Ramos (cell line): ENCODE data around the gene PPOX.

Experiments used
- in situ Hi-C: fragments of 300-500 bp; cut with MboI; formaldehyde crosslinking; loops from one replicate; pipeline ENCODE4 v1.14.3; 2022; ENCODE audit warnings: low sequenced_read_pairs; ENCODE audit not compliant: unreplicated experiment

PPOX gene

DNA sequence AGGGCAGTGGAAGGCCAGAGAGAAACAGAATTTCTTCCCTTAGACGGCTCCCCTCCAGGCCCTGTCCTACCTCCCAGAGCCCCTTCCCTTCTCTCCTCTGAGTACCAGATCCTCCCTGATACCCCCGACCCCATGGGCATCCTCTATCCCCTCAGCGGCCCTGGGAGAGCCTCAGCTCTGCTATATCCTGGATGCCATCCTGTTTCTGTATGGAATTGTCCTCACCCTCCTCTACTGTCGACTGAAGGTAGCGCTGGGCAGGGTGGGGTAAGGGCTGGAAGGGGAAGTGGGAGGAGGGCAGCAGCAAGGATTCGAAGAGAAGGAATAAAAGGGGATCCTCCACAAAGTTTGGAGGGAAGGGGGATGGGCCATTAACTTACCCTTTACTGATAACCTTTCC lies 51.6 kb downstream of the PPOX start:
- in situ Hi-C loops, result loop anchor here (25.0 kb wide), 1 partner anchor 494 kb away; the partner anchor contains the start of genes FCRLA and FCRLB

DNA sequence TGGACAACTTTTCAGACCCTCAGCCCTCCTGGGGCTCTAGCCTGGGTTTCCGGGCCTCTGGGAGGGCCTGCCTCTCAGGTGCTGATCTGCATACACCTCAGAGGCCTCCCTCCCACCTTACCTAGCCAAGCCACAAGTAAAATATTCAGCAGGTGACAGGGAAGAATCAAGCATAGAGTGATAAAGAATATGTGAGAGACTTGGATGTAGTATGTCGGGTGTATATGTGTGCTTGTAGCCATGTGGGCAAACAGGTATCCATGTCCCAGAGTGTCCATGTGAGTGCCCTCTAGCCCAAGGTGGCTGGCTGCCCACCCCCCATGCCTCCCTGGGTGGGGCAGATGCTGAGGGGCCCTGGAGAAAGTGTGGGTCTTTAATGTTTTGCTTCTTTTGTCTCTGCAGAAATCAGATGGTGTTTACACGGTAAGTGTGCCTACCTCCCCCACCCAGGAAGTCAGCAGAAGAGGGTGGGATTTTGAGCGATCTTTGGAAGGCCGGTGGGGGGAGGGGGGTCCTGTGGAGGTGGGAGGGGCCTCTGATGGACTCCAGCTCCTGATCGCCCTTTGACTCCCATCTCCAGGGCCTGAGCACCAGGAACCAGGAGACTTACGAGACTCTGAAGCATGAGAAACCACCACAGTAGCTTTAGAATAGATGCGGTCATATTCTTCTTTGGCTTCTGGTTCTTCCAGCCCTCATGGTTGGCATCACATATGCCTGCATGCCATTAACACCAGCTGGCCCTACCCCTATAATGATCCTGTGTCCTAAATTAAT lies 52.3 kb downstream of the PPOX start:
- in situ Hi-C loops, result loop anchor here (25.0 kb wide), 1 partner anchor 494 kb away; the partner anchor contains the start of genes FCRLA and FCRLB

DNA sequence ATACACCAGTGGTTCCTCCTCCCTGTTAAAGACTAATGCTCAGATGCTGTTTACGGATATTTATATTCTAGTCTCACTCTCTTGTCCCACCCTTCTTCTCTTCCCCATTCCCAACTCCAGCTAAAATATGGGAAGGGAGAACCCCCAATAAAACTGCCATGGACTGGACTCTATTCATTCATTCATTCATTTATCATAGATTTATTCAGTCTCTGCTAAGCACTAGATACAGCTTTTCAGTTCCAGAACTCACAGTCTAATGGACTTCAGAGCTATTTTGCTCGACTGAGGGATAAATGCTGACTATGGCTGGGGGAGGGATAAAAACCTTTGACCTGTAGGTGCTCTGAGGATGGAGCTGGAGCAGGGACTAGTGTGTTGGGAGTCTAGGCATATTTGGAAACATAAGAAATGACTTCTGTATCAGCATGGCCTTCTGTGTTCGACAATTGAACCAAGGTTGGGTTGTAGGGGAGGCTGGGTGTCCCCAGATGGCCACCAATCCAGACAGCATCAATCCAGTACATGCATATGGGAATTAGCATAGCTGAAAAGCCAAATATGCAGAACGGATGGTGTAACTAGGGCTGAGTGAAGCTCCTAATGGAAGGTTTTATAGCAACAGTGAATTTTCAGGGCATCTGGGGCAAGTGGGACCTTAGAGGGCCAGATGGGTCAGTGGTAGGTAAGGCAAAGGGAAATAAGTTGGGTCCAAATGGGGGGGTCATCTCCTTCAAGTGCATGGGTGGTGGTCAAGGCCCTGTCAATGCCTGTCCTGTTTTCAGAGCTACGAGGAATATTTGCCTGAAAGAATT lies 53.1 kb downstream of the PPOX start:
- in situ Hi-C loops, result loop anchor here (25.0 kb wide), 1 partner anchor 493 kb away; the partner anchor contains the start of genes FCRLA and FCRLB

DNA sequence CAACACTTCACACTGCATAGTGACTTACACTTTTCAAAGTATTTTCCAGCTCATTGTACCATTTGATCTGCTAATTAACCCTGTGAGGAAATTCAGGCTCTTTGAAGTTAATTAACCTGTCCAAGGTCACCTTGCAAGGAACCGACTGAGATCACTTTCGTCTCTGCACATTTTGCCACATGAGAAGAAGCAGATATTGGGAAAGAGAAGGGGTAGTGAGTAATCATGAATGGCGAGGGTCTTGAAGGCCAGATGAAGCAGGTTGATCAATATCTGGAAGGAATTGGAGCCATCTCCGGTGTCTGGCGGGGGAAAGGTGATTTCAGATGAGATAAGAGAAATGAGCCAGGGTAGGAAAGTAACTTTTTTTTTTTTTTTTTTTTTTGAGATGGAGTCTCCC lies 53.8 kb downstream of the PPOX start:
- in situ Hi-C loops, result loop anchor here (10.0 to 25.0 kb wide), 2 partner anchors 165 to 492 kb away; partner anchors contain the start of genes FCRLA and FCRLB
